DLD1 (cell line): ENCODE measurements around the gene SGCD.

Experiments
- in situ Hi-C: cut with HindIII; loops from 2 replicates; pipeline ENCODE4 v1.10.0; 2017; ENCODE audit warnings: low sequenced_read_pairs

SGCD gene

DNA sequence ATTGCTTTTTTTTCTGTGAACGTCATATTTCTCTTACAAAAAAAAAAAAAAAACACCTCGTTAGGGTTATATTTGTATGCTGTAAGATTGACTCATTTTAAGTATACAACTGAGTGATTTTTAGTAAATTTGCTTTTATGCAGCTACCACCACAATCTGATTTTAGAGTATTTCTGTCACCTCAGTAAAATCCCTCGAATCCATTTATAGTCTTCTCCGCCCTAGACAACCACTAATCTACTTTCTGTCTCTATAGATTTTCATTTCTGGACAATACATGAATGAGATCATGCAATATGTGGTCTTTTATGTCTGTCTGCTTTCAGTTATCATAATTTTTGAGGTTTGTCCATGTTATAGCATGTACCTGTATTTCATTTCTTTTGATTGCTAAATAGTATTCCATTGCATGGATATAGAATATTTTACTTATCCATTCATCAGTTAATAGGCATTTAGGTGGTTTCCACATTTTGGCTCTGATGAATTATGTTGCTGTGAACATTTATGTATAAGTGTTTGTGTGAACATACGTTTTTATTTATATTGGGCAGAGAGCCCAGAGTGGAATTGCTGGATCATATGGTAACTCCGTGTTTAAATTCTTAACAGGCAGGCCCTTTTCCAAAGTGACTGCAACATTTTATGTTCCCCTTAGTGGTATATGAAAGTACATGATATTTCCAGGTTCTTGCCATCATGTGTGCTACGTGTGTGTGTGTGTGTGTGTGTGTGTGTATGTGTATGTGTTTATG, 171.4 kb downstream of the SGCD start:
- in situ Hi-C loops, result no loop called here

DNA sequence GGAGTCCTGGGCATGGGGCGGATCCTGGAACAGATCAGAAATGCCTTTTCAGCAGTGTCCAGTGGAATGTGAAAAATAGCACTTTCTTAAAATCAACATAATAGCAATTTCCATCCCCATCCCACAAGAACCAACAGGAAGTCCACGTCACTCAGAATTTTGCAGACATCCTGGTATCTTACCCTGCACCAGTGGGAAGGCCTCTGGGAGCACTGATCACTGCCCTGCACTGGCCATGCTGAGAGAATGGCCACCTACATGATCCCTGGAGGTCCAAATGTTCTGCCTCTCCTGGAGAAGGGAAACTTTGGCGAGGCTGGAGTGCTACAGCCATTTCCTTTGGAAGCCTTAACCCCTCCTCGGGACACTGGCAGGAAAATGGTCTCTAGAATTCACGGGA, 173.8 kb downstream of the SGCD start:
- in situ Hi-C loops, result no loop called here

DNA sequence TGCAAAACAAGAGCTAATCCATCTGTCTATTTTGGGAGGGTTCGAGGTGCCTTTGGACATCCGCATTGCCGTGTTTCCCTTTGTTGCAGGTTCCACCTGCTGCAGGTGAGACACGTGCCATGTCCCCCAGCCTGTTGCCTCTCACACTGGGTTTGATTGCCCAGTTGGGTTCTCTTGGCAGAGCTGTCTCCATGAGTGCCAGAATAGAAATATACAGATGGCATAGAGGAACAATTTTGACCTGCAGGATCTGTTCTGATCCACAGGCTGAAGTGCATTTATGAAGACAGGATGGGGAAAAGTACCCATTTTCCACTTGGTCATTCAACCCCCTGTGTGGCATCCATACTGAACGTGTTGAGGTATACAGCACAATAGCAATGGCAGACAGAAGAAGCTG, 178.1 kb downstream of the SGCD start:
- in situ Hi-C loops, result no loop called here

DNA sequence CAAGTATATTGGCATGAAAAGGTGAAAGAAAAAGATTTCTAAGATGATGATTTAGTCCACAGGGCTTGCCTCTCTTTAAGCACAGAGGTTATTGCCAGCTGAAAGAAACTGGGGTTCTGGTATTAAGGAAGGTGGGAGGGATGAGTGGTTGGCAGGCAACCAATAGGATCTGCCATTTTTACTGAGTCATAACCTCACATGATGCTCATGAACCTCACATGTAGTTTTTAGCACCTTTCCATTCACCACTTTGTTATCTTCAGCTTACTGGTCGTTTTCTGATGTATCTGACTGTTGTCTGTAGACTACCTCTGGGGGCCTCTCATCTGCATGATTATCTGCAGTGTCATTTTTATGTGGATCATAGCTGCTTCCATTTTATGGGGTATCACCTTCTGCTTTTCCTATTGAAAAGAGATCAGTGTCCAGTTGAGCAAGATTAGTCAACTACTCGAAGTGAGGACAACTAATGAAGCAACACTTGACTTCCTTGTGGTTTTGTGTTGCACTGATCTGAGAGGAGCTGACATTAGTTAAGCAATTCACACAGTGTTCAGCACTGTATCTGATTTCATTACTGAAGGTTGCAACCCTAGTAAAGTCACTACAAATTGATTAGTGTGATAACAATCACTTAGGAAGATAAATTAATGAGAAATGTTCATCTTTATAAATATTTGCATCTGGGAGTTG, 186.3 kb downstream of the SGCD start:
- in situ Hi-C loops, result no loop called here

GRCh38 chr5:156515121-156515520, 188.2 kb downstream of the SGCD start:
- in situ Hi-C loops, result no loop called here

- in situ Hi-C loops, result no loop called here
Observed at GRCh38 chr5:156515803-156516360, 188.9 kb downstream of the SGCD start.

DNA sequence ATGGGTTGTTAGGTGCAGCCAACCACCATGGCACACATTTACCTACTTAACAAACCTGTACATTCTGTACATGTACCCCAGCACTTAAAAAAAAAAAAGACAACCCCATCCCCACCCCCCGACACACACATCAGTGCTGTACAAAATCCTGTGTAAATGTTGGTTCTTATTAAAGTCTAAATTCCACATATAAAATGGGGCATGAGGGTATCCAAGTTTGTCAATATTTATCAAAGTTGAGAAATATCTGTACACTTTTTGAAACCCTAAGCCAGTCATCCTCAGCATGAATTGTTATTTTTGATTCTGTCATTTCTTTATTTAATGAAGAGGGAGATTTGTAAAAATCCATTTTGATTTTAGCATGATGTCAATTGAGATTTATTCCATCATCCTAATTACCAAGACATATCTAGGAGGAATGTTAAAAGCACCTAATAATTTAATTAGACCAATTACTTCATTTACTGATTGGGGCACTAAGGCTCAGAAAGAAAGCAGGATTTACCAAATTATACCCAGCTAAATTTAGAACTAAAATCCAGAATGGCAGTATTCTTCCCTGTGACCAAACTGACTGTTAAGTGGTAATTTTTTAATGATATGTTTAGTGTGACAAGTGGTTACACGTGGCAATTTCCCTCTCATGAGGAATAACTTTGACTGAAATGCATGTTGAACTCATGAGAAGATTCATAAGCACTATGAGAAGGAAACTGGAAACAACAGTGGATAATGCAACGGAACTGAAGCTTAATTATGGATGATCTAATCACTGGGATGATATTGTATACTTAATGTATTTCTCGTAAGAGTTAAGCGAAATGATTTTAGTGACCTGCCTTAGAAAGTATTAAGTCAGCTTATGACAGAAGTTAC, 195.9 kb downstream of the SGCD start:
- in situ Hi-C loops, result no loop called here

GRCh38 chr5:156523607-156524006, 196.6 kb downstream of the SGCD start:
- in situ Hi-C loops, result no loop called here

DNA sequence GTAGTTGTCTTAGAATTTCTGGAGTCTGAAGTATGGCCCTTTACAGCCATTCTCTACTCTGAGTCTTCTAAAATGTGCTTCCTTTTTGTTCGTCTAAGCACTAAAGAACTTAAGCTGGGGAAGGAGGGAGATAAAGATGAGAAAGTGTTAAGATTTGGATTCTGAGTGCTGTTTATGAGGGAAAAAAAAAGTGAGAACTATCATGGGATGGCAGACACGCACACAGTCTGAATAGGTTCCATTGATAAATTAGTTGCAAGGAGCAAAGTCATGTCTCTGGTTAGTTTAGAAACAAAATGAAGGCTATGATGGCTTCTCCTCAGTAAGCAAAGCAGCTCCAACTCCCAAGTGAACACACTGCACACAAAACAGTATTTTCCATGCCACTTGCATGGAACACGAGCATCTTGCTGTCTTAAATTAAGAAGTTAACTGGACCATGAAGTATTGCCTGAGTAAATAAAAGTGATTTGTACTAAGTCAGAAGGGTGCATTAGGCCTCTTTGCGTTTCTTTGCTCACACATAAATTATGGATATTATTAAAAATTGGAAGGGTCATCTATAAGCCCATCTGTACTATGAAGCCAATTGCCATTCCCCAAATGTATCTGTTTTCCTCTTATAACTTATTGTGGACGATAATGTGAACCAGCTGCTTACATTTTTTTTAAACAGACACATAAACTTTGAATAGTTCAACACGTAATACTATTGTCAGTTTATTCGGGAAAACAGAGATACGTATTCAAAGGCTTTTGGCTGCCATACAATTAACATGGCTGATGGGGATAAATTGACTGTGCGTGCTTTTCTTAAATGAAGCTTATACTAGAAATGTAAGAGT, 199.3 kb downstream of the SGCD start:
- in situ Hi-C loops, result no loop called here

- in situ Hi-C loops, result no loop called here
Observed at GRCh38 chr5:156527611-156528010, 200.6 kb downstream of the SGCD start.

DNA sequence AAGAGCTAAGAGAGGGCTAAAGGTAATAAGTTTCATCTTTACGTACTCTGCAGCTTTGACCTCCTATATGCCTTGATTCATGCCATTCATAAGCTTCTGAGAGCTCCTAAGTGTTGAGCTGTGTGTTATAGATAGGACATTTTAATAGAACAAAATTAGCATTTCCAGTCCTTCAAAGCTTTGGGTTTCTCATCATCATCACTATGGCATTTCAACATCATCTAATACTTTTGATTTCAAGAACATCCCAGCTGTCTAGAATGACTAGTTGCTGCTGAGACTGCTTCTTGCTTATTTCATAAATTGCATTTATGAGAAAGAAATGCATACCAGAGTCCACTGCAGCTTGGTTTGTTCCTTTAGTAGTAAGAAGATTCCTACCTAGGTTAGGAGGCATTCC, 201.7 kb downstream of the SGCD start:
- in situ Hi-C loops, result no loop called here

DNA sequence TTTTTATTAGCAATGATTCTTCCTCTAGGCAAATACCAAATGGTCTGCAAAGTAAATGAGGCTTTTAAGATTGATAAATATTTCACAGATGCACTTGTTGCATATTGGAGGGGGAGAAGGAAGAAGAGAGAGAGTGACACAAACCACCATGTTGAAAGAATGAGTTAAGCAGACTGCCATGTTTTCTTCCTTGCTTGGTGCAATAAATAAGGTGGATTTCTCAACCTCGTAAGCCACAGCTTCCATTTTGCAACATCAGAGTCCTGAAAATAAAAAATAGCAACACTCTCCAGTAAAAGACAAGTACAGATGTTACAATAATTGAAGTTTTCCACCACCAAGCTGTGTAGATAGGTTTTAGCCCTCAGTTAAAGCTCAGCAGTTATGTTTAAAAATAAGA, 202.9 kb downstream of the SGCD start:
- in situ Hi-C loops, result no loop called here

- in situ Hi-C loops, result no loop called here
Observed at GRCh38 chr5:156531199-156531598, 204.2 kb downstream of the SGCD start.

DNA sequence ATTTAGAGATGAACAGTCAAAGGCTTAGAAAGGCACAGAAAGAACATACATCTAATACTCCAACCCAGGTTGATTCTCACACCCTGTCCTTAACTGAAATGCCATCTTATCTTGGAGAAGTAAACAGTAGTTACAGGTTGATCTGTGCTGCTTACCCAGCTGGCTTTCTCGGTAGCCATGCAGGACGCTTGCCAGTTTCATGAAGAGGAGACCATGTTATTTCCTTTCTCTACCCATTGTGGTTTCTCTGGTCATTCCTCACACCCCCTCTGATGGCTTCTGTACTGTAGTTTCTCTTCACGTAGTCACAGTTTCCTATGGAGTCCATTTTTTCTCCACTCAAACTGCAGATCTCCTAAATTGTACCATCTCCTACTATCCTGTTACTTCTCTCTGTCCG, 206.0 kb downstream of the SGCD start:
- in situ Hi-C loops, result no loop called here

DNA sequence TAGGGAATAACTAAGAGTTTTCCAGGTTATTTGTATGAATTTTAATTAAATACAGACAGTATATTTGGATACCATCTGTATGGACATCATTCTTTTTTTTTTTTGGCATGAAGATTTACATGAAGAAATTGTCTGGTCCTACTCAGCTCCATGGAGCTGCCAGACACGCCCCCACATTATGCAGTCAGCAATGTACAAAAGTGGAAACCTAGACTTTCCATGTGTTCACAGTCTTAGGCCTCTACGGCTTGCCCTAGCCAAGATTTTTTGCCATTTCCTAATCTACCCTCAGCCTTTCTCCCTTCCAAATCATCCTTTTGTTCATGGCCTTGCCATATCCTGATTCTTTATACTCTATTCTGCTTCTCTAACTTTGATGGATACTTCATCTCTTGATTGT, 207.1 kb downstream of the SGCD start:
- in situ Hi-C loops, result no loop called here

- in situ Hi-C loops, result no loop called here
Observed at GRCh38 chr5:156534906-156535485, 208.0 kb downstream of the SGCD start.

- in situ Hi-C loops, result no loop called here
Observed at GRCh38 chr5:156540491-156540890, 213.5 kb downstream of the SGCD start.

GRCh38 chr5:156541582-156541981, 214.6 kb downstream of the SGCD start:
- in situ Hi-C loops, result no loop called here

- in situ Hi-C loops, result no loop called here
Observed at GRCh38 chr5:156543348-156544145, 216.6 kb downstream of the SGCD start.
